ENCODE measurements around the gene ABLIM3.

The ABLIM3 gene

DNA sequence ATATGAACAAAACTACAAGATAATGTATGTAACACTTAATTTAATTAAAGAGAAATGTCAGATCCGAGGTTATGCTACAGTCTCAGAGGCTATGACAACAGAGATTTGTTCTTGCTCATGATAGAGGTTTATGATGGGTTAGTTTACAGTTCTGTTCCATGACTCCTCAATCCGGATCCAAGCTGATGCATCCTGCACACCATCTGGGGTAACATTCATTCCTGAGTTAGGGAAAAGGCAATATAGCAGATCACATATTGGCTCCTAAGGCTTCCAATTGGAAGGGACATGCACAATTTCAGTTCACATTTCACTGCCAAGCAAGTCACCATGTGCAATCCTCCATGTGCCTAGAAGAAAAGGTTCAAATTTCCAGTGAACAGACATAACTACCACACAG lies 40.4 kb downstream of the ABLIM3 start:
- H3K79me2 ChIP-seq (ENCODE audit: insufficient read depth, low read length) = no peaks in the 10 kb centered on the region
- H3K4me1 ChIP-seq (ENCODE audit: insufficient read depth, low read length, poor library complexity, severe bottlenecking) = no peaks in the 10 kb centered on the region
- TF ChIP-seq, protein P1, sequence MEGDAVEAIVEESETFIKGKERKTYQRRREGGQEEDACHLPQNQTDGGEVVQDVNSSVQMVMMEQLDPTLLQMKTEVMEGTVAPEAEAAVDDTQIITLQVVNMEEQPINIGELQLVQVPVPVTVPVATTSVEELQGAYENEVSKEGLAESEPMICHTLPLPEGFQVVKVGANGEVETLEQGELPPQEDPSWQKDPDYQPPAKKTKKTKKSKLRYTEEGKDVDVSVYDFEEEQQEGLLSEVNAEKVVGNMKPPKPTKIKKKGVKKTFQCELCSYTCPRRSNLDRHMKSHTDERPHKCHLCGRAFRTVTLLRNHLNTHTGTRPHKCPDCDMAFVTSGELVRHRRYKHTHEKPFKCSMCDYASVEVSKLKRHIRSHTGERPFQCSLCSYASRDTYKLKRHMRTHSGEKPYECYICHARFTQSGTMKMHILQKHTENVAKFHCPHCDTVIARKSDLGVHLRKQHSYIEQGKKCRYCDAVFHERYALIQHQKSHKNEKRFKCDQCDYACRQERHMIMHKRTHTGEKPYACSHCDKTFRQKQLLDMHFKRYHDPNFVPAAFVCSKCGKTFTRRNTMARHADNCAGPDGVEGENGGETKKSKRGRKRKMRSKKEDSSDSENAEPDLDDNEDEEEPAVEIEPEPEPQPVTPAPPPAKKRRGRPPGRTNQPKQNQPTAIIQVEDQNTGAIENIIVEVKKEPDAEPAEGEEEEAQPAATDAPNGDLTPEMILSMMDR (conservative IDR thresholded peaks at IDR 0.05; ENCODE audit: low read length) = no peak
- no peak for TF ChIP-seq EZH2phosphoT487 (IDR thresholded peaks at IDR 0.05; ENCODE audit: borderline replicate concordance)
- H4K20me1 ChIP-seq (ENCODE audit: insufficient read depth, low read length, poor library complexity, severe bottlenecking) = no peaks in the 10 kb centered on the region
- no peaks in the 10 kb centered on the region for H3F3A ChIP-seq (ENCODE audit: low read depth)
- no peak overlapping the region for H3K4me2 ChIP-seq (ENCODE audit: low read depth, low read length, poor library complexity, severe bottlenecking)
- no peak overlapping the region for H2AFZ ChIP-seq (ENCODE audit: low read length)
- H3K9me3 ChIP-seq (ENCODE audit: insufficient read depth, low read depth, low read length) = no peaks in the 10 kb centered on the region
- H3K36me3 ChIP-seq (ENCODE audit: insufficient read depth, low read length) = no peaks in the 10 kb centered on the region
- no peak overlapping the region for H3K4me3 ChIP-seq (ENCODE audit: low read length, poor library complexity, severe bottlenecking)
- H3K27me3 ChIP-seq (ENCODE audit: insufficient read depth, low read length, poor library complexity, severe bottlenecking) = no peaks in the 10 kb centered on the region
- no peaks in the 10 kb centered on the region for H3K9me2 ChIP-seq (replicated peaks; ENCODE audit: low read depth, low read length)
- no peak overlapping the region for H3K9ac ChIP-seq (ENCODE audit: low read depth, low read length, poor library complexity, severe bottlenecking)

DNA sequence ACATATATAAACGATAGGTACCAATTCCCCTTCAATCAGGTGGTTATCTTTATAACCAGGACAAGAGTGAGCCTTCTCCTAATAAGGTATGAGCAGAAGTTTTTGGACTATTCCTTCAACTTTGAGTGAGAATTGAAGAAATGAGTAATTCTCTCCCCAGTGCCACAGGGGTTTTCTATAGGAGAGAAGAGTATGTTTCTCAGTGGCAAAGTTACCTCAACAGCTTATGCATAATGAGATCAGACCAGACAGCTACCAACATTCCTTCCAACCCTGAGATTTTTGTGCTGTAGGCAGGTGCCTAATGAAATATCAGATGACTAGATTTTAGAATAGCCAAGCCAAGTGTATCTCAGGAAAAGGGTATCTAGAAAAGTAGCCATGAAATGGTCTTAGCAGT lies 40.9 kb downstream of the ABLIM3 start:
- Histone ChIP-seq H3K4me1 (ENCODE audit: insufficient read depth, low read length, poor library complexity, severe bottlenecking) (no peaks in the 10 kb centered on the region), H3K4me3 (ENCODE audit: low read length, poor library complexity, severe bottlenecking) (no peak overlapping the region), H2AFZ (ENCODE audit: low read length) (no peak overlapping the region), H3K9ac (ENCODE audit: low read depth, low read length, poor library complexity, severe bottlenecking) (no peak overlapping the region), H3K27me3 (ENCODE audit: insufficient read depth, low read length, poor library complexity, severe bottlenecking) (no peaks in the 10 kb centered on the region), H3K36me3 (ENCODE audit: insufficient read depth, low read length) (no peaks in the 10 kb centered on the region), H3K79me2 (ENCODE audit: insufficient read depth, low read length) (no peaks in the 10 kb centered on the region), H3K4me2 (ENCODE audit: low read depth, low read length, poor library complexity, severe bottlenecking) (no peak overlapping the region), H4K20me1 (ENCODE audit: insufficient read depth, low read length, poor library complexity, severe bottlenecking) (no peaks in the 10 kb centered on the region), H3K9me2 (replicated peaks; ENCODE audit: low read depth, low read length) (no peaks in the 10 kb centered on the region), H3K9me3 (ENCODE audit: insufficient read depth, low read depth, low read length) (no peaks in the 10 kb centered on the region), H3F3A (ENCODE audit: low read depth) (no peaks in the 10 kb centered on the region)
- TF ChIP-seq, protein P1 (conservative IDR thresholded peaks at IDR 0.05; ENCODE audit: low read length) = no peak

DNA sequence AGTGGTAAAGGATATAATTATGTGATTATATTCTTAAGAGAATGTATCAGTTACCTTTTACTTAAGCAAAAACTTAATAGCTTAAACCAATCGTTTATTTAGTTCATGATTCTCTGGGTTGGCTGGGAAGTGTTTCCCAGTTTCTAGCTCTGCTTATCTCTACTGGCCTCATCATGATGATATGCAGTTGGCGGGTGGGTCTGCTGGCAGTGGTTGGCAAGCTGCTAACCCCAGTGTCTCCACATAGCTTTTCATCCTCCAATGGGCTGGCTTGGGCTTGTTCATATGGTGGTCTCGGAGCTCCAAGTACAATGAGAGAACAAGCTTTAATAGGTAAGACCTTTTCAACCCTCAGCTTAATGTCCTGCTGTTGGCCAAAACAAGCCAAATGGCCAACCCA lies 43.8 kb downstream of the ABLIM3 start:
- H3K27me3 ChIP-seq (ENCODE audit: insufficient read depth, low read length, poor library complexity, severe bottlenecking) = no peaks in the 10 kb centered on the region
- H3K9me3 ChIP-seq (ENCODE audit: insufficient read depth, low read depth, low read length) = no peaks in the 10 kb centered on the region
- no peak overlapping the region for H3K4me2 ChIP-seq (ENCODE audit: low read depth, low read length, poor library complexity, severe bottlenecking)
- no peaks in the 10 kb centered on the region for H3K9me2 ChIP-seq (replicated peaks; ENCODE audit: low read depth, low read length)
- H3K4me1 ChIP-seq (ENCODE audit: insufficient read depth, low read length, poor library complexity, severe bottlenecking) = no peaks in the 10 kb centered on the region
- no peaks in the 10 kb centered on the region for H4K20me1 ChIP-seq (ENCODE audit: insufficient read depth, low read length, poor library complexity, severe bottlenecking)
- no peak for TF ChIP-seq EZH2phosphoT487 (IDR thresholded peaks at IDR 0.05; ENCODE audit: borderline replicate concordance)
- TF ChIP-seq, protein P1 (conservative IDR thresholded peaks at IDR 0.05; ENCODE audit: low read length) = no peak
- H3K36me3 ChIP-seq (ENCODE audit: insufficient read depth, low read length) = no peaks in the 10 kb centered on the region
- no peak overlapping the region for H2AFZ ChIP-seq (ENCODE audit: low read length)
- H3F3A ChIP-seq (ENCODE audit: low read depth) = no peaks in the 10 kb centered on the region
- H3K9ac ChIP-seq (ENCODE audit: low read depth, low read length, poor library complexity, severe bottlenecking) = no peak overlapping the region
- no peaks in the 10 kb centered on the region for H3K79me2 ChIP-seq (ENCODE audit: insufficient read depth, low read length)
- H3K4me3 ChIP-seq (ENCODE audit: low read length, poor library complexity, severe bottlenecking) = no peak overlapping the region
